ENCODE measurements around the gene SYNPO2.

The SYNPO2 gene

GRCh38 chr4:119082661-119083060, 194.0 kb downstream of the SYNPO2 start:
- DNase-seq = no peak

GRCh38 chr4:119084513-119084912, 195.9 kb downstream of the SYNPO2 start:
- DNase-seq = no peak

GRCh38 chr4:119087121-119087520, 198.5 kb downstream of the SYNPO2 start:
- no peak for DNase-seq

- no peak for DNase-seq
Observed at GRCh38 chr4:119087656-119088055, 199.0 kb downstream of the SYNPO2 start.

GRCh38 chr4:119093042-119093827, 204.6 kb downstream of the SYNPO2 start:
- no peak for DNase-seq

- DNase-seq = no peak
Observed at GRCh38 chr4:119097282-119097900, 208.7 kb downstream of the SYNPO2 start.

GRCh38 chr4:119098306-119098705, 209.7 kb downstream of the SYNPO2 start:
- no peak for DNase-seq

GRCh38 chr4:119099227-119099810, 210.7 kb downstream of the SYNPO2 start:
- no peak for DNase-seq

- DNase-seq = no peak
Observed at GRCh38 chr4:119100655-119101054, 212.0 kb downstream of the SYNPO2 start.

- no peak for DNase-seq
Observed at GRCh38 chr4:119103263-119103662, 214.6 kb downstream of the SYNPO2 start.

- DNase-seq = no peak
Observed at GRCh38 chr4:119104644-119105273, 216.1 kb downstream of the SYNPO2 start.

GRCh38 chr4:119105605-119106004, 217.0 kb downstream of the SYNPO2 start:
- no peak for DNase-seq

GRCh38 chr4:119106036-119107000, 217.7 kb downstream of the SYNPO2 start:
- DNase-seq = no peak

- no peak for DNase-seq
Observed at GRCh38 chr4:119110121-119110520, 221.5 kb downstream of the SYNPO2 start.

All from activated CD8-positive, alpha-beta memory T cell treated with anti-CD3 and anti-CD28 coated beads, Interleukin-2, amount 50 U/mL, for 4 hours (primary cell).